ENCODE results near the gene SUSD5. TPM values are rescaled to one million over a fixed set of nuclear protein-coding genes. Genes with fewer than 3 reads are reported as not detected.
"Not testable (repeated sequence)": the region's sequence is repeated elsewhere in the genome, so short reads cannot be mapped to it uniquely, and the experiment has no call there.

Gene SUSD5
- total and polyA plus RNA-seq, 12 donors, result 0.16 to 2.0 (median 1.1) TPM

DNA sequence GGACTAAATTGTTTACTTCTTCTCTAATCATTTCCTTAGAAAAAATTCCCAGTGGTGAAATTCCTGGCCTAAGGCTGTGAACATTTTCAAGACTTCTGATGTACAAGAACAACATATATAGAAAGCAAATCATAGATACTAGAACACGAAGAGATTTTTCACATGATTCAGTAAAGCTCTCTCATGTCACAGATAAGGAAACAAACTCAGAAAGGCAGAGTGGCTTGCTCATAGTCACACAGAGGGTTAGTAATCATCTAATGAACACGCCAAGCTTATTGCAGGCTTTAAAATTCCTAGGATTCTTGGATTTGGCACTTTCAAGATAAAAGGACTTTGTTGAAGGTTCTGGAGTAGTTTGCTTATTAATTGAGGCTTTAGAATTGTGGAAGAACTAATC lies 78.6 kb downstream of the SUSD5 start:
- no peak for TF ChIP-seq POLR2A (IDR thresholded peaks at IDR 0.05)
- TF ChIP-seq, protein P1, sequence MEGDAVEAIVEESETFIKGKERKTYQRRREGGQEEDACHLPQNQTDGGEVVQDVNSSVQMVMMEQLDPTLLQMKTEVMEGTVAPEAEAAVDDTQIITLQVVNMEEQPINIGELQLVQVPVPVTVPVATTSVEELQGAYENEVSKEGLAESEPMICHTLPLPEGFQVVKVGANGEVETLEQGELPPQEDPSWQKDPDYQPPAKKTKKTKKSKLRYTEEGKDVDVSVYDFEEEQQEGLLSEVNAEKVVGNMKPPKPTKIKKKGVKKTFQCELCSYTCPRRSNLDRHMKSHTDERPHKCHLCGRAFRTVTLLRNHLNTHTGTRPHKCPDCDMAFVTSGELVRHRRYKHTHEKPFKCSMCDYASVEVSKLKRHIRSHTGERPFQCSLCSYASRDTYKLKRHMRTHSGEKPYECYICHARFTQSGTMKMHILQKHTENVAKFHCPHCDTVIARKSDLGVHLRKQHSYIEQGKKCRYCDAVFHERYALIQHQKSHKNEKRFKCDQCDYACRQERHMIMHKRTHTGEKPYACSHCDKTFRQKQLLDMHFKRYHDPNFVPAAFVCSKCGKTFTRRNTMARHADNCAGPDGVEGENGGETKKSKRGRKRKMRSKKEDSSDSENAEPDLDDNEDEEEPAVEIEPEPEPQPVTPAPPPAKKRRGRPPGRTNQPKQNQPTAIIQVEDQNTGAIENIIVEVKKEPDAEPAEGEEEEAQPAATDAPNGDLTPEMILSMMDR (IDR thresholded peaks at IDR 0.05), result no peak
- 67 to 80% (median 72%) methylated on average over 2 of the region's 2 CpGs for WGBS, 4 donors

DNA sequence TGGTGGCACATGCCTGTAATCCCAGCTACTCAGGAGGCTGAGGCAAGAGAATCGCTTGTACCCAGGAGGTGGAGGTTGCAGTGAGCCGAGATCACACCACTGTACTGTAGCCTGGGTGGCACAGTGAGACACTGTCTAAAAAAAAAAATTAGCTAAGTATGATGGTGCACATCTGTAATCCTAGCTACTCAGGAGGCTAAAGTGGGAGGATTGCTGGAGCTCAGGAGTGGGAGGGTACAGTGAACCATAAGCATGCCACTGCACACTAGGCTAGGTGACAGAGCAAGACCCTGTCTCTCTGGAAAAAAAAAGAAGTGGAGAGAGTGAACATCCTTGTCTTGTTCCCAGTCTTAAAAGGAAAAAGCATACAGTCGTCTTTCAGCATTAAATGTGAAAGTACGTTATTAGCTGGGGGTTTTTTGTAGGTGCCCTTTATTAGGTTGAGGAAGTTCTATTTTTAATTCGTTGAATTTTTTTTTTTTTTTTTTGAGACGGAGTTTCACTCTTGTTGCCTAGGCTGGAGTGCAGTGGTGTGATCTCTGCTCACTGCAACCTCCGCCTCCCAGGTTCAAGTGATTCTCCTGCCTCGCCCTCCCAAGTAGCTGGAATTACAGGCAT lies 79.5 kb downstream of the SUSD5 start:
- H3K27ac ChIP-seq; H3K4me1 ChIP-seq (replicated peaks in 1 of 2); H3K27me3 ChIP-seq; DNase-seq; H3K4me3 ChIP-seq; intact Hi-C loops (cut with DNase I); H3K9me3 ChIP-seq (replicated peaks in 1 of 3): not testable (repeated sequence)
- peaks cover 0 to 36% of the 10 kb centered on the region in 2 donors for H3K36me3 ChIP-seq (replicated peaks in 1 of 2)
- 87 to 96% (median 92%) methylated on average over 8 of the region's 8 CpGs for WGBS, 4 donors

More for the DNA sequence above, 78.6 kb downstream of the SUSD5 start:
- H3K36me3 ChIP-seq (replicated peaks in 1 of 2), result peaks cover 0 to 27% of the 10 kb centered on the region in 2 donors
- no peak overlapping the region for H3K27ac ChIP-seq
- no peaks in the 10 kb centered on the region for H3K4me1 ChIP-seq (replicated peaks in 1 of 2)
- H3K9me3 ChIP-seq (replicated peaks in 1 of 3), result no peaks in the 10 kb centered on the region
- DNase-seq, result no peak
- intact Hi-C loops (cut with DNase I), result no loop called here
- no peak overlapping the region for H3K4me3 ChIP-seq
- no peaks in the 10 kb centered on the region for H3K27me3 ChIP-seq

DNA sequence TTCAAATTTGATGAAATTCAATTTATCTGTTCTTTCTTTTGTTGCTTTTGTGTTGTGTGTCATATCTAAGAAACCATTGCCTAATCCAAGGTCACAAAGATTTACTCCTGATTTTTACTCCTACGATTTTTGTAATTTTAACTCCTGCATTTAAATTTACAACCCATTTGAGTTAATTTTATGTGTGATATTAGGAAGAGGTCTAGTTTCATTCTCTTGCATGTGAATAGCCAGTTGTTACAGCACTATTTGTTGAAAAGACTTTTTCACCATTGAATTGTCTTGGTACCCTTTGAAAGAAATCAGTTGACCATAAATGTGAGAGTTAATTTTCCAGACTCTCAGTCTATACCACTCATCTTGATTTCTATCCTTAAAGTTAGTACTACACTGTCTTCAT lies 80.9 kb downstream of the SUSD5 start:
- Histone ChIP-seq H3K36me3 (replicated peaks in 1 of 2) (peaks cover 0 to 42% of the 10 kb centered on the region in 2 donors), H3K4me1 (replicated peaks in 1 of 2) (no peaks in the 10 kb centered on the region), H3K27ac (no peak overlapping the region), H3K4me3 (no peak overlapping the region), H3K27me3 (no peaks in the 10 kb centered on the region), H3K9me3 (replicated peaks in 1 of 3) (no peaks in the 10 kb centered on the region)
- TF ChIP-seq, protein P1 (IDR thresholded peaks at IDR 0.05), result no peak
- no peak for TF ChIP-seq POLR2A (IDR thresholded peaks at IDR 0.05)
- no peak for DNase-seq
- intact Hi-C loops (cut with DNase I), result no loop called here
- 45 to 54% (median 46%) methylated on average over 1 of the region's 1 CpG for WGBS, 4 donors

DNA sequence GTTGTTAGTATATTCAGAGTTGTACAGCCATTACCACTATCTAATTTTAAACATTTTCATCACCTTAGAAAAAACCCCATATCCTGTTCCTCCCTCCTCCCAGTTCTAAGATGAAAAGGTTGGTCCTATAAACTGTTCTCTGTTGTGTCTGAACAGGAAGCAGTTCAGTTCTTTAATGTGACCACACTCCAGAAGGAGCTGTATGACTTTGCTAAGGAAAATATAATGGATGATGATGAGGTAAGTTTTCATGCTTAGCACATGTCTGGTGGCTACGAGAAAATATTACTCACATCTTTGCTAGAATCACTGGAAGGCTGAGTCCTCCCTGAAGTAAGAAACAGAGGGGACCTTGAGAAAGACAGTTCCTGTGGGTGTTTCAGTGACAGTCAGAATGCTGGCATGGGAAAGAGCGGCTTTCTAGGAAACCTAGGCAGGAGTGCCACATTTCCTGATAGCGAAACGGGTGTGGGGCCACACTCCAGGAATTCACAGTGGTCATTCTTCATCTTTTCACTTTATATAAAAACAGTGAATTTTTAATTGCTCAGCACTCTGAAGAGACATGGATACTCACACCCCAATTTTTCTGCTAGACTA lies 84.5 kb downstream of the SUSD5 start:
- DNase-seq, result peak in 5 of 7 donors; percentile 42 to 63 (median 53)
- WGBS, 4 donors, result 33 to 60% (median 38%) methylated on average over 4 of the region's 4 CpGs

More for the DNA sequence above, 84.5 kb downstream of the SUSD5 start:
- TF ChIP-seq POLR2A (IDR thresholded peaks at IDR 0.05), result no peak
- TF ChIP-seq, protein P1 (IDR thresholded peaks at IDR 0.05), result no peak
- no peaks in the 10 kb centered on the region for H3K27me3 ChIP-seq
- peak overlapping the region in 2 of 5 donors; percentile 5 to 39 for H3K27ac ChIP-seq
- peaks cover 0 to 54% of the 10 kb centered on the region in 2 donors for H3K36me3 ChIP-seq (replicated peaks in 1 of 2)
- no peak overlapping the region for H3K4me3 ChIP-seq
- no peaks in the 10 kb centered on the region for H3K9me3 ChIP-seq (replicated peaks in 1 of 3)
- H3K4me1 ChIP-seq (replicated peaks in 1 of 2), result no peaks in the 10 kb centered on the region
- intact Hi-C loops (cut with DNase I), result loop anchor here in 1 of 2 donors (5.0 kb wide), 1 partner anchor 238 kb away; no protein-coding TSS in a partner anchor

All from adrenal gland (tissue), 12 donors.